ENCODE data around the gene HOXD13.

DNA sequence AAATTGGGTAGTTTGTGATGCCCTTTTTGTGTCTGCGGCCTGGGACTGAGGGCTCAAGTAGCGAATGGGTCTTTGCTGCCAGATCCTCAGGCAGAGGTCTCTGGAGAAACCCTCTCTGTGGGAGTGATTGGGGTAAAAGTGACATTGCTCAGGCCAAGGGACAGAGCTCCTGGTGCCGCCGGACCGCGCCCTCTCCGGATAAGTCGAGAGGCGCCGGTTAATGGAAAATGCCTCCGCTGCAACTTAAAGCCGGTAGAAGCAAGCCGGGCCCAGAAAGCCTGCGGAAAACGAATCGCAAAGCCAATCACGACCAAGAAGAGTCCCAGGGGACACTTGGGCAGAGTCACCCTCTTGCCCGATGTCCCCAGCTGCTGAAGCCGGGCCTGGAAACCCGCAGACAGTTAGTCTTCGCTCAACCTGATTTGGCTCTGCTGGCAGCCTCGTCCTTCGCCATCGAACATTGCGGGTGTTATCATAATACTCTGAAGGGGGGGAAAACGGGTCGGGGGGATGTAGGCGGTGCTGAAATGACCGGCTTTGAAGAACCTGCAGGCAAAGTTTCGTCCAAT lies 6.7 kb downstream of the HOXD13 start:
- TF ChIP-seq CTCF (IDR thresholded peaks at IDR 0.05): no peak
- TF ChIP-seq POLR2A (IDR thresholded peaks at IDR 0.05): no peak
- TF ChIP-seq EP300 (IDR thresholded peaks at IDR 0.05): no peak
